ENCODE measurements around the gene TTLL8.
"Not testable (repeated sequence)": the region's sequence is repeated elsewhere in the genome, so short reads cannot be mapped to it uniquely, and the experiment has no call there.

Gene TTLL8

DNA sequence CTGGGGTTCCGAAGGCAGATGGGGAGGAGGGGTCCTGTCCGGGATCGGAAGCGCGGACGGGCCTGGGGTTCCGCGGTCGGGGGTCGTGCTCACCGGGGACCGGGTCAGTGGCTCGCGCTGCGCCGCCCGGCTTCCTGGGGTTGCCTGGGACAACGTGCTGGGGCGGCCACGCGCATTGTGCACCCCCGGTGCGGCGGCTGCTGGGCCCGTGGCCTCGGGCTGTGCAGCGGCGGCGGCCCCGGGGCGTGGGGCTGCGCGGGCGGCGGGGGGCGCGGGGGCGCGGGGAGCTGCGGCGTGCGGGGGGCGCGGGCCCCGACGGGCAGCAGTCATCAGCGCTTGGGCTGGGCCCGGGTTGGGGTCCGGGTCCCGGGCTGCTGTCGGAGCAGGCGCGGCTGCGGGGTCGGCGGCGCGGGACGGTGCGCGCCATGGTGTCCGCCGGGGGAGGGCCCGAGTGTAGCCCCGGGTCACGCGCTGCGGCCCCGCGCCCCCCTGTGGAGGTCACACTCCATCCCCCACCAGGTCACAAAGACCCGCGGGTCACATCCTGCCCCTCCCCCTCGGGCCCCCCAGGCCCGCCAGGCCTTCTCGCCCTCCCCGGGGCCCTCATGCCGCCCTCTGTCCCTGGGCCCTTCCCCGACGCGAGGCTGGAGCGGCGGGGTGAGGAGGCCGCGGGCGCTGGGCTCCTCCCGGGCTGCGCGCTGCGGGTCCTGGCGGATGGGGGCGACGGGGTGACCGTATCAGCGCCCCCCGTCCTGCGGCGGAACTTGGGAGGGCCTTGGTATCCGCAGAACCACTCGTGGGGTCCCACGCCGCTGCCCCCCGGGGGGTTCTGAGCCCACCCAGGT lies at the start of gene TTLL8:
TSS of gene TTLL8 (minus strand) at position 238 of the 845 bp plus-strand sequence.
- no peak for DNase-seq

DNA sequence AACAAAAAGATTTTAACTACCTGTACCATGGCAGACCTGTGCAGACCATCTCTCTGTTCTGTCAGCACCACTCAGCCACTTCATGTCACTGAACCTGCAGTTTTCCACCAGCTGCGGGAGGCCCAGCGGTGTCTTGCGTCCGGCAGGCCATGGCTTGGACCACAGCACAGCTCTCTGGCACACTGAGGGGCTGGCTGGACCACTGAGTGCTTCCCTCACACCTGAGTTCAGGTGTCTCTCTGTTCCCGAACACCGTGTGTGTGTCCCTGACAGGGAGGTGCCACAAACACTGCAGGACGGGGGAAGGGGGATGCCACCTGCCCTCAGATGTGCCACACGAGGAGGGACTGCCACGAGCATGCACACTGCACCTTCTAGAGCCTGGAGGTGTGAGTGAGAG lies 49.4 kb upstream of the TTLL8 start:
- DNase-seq, result no peak

DNA sequence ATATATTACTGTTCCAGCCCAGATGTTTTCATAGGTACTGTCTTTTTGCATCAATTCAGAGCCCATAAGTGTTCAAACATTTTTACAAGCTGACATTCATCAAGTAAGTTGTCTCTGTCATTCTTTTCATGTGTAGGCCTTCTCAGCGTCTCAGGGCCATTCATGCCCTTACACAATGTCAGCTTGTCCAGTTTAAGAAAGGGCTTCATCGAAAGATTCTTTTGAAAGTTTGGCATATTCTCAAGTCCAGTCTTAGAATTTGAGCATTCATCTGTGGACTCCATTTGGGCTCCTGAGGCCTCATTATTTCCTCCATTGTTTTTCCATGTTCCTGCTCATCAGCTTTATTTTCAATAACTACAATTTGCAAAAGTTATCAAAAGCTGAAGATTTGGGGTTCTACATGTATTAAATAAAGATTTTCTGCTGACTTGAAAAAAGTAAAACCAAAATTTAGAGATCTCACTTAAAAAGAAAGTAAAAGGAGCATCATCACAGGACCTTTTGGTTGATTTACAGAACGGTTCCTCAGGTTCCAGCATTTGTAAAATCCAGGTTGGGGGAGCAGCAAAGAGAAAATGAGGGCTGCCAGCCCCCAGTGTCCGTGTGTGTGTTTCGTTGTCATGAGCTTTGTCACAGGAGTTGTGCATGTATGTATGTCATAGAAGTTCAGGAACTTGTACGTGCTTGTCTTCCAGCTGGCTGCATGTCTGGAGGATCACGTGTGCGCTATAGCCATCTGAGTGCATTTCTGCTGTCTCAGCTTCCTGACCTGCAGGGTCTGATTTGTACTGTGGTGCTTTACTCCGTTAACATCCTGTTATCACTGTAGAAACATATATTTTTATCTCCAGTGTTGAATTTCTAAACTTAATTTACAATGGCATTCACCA lies 47.4 kb upstream of the TTLL8 start:
- DNase-seq, result no peak

DNA sequence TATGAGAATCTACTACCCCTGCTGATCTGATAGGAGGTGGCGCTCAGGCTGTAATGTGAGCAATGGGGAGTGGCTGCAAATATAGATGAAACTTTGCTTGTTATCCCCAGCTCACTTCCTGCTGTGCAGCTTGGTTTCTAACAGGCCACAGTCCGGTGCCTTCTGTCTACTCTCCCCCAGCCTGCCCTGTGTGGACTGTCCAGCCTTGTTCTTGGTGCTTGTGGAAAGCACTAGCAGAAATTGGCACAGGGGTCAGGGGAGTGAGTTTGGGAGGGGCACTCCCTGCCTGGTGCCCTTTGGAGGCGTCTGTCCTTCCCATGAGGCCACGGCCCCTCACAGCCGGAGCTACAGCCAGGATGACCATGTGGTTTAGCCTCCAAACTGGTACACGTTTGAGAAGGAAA lies 46.0 kb upstream of the TTLL8 start:
- no peak for DNase-seq

GRCh38 chr22:50102946-50103345 lies 44.8 kb upstream of the TTLL8 start:
- no peak for DNase-seq

- DNase-seq, result no peak
Observed at GRCh38 chr22:50101870-50102565, 43.9 kb upstream of the TTLL8 start.

GRCh38 chr22:50098052-50098451 lies 40.0 kb upstream of the TTLL8 start:
- no peak for DNase-seq

DNA sequence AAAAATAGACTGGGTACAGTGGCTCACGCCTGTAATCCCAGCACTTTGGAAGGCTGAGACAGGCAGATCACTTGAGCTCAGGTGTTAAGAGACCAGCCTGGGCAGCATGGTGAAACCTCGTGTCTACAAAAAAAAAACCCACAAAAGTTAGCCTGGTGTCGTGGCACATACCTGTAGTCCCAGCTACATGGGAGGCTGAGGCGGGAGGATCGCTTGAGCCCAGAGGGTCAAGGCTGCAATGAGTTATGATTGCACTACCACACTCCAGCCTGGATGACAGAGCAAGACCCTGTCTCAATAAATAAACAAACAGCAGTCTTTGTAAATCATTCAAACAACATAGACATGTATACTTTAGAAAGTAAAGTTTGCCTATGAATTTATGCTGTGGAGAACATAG lies 34.2 kb upstream of the TTLL8 start:
- no peak for DNase-seq

DNA sequence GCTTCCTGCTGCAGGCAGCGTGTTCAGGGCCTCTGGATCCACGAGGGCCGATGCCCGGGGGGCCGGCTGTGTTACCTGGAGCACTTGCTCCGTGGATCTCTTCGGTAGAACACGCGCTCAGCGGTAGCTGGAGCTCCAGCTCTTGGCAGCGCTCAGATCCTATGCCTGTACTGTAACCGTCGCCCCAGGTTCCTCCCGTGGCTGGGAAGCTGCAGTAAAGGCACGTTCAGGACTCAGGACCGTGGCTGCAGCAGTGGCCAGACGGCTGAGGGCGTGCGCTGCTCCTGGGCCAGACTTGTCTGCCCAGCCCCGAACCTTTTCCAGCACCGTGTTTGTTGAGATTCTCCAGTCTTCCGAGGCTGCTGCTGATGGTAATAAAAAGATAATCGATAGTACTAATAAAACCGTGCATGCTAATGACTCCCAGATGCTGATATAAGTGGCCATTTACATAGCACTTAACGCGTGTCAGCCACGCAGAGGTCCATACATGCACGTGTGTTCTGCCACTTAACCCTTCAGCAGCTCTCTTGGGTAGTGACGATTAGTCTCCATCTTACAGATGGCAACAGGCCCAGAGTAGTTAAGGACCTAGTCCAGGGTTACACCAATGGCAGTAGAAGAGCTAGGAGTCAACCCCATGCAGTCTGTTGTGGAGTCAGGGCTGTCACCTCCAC lies 33.1 kb upstream of the TTLL8 start:
- no peak for DNase-seq

GRCh38 chr22:50090412-50090714 lies 32.3 kb upstream of the TTLL8 start:
- DNase-seq, result no peak

- no peak for DNase-seq
Observed at GRCh38 chr22:50089682-50090411, 31.7 kb upstream of the TTLL8 start, which contains the start of gene MOV10L1. Gene MOV10L1 (plus strand): TSS chr22:50090006. CDS start chr22:50090089, 83 bp downstream.

GRCh38 chr22:50089231-50089630 lies 31.1 kb upstream of the TTLL8 start:
- DNase-seq, result no peak

GRCh38 chr22:50088096-50088495 lies 30.0 kb upstream of the TTLL8 start:
- no peak for DNase-seq

DNA sequence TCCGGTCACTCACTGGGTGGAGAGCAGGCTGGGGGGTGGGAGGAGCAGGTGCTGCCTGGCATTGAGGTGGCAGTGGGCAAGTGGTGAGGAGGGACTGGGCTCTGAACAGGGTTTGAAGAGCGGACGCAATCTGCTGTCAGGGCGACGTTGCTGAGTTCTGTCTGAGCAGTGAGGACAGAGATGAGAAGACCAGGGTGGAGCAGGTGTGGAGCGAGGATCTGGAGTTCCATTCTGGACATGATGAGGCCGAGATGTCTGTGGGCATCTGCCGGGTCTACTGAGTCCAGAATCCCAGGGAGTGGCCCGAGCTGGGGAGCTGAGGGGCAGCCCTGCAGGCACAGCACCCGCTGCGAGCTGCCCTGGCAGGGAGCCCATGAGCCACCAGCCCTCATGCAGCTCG lies 29.5 kb upstream of the TTLL8 start:
- DNase-seq, result no peak

DNA sequence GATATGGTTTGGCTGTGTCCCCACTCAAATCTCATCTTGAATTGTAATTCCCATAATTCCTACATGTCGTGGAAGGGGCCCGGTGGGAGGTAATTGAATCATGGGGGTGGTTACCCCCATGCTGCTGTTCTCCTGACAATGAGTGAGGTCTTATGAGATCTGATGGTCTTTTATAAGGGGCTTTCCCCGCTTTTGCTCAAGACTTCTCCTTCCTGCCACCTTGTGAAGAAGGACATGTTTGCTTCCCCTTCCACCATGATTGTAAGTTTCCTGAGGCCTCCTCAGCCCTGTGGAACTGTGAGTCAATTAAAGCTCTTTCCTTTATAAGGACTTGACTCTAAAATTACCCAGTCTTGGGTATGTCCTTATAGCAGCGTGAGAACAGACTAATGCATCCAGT lies 28.9 kb upstream of the TTLL8 start:
- not testable (repeated sequence) for DNase-seq

DNA sequence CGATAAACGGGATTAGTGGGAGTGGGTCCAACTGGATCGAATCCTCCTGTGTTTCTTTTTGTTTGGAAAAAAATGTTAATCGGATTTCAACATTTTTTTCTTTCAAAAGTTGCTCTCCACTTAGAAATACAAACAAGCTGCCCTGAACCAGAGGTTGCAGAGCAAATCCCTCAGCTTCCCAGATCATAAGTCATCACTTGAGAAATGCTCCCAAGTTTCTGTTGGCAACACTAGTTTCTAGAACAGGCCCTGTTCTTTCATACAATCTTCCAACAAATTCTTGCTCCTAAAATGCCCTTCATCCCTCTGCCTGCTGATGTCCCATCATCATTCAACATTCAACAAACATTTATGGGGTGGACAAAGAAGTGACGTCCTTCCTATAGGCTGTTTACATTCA lies 28.4 kb upstream of the TTLL8 start:
- no peak for DNase-seq

GRCh38 chr22:50085211-50085972 lies 27.3 kb upstream of the TTLL8 start, which contains the start of gene MLC1:
Gene MLC1 (minus strand): TSS chr22:50085426. CDS start chr22:50084902, 524 bp downstream.
- no peak for DNase-seq

DNA sequence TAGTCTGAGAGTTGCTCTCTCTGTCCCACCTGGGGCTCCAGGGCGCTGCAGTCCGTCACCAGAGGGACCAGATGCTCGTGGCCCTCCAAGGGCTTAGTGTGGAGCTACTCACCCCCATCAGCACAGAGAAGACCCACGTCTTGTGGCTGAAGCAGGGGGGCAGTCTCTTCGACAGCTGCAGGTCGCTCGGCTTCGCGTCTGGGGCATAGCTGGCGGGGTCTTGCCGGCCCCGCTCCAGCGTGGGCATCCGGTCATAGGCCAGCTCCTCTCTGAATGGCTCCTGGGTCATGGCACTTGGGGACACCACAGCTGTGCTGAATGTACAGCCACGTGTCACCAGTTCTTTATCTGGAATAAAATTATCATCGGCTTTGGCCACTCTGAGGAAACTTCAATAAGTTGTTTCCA lies 26.5 kb upstream of the TTLL8 start:
- no peak for DNase-seq

GRCh38 chr22:50084080-50084477 lies 26.0 kb upstream of the TTLL8 start:
- no peak for DNase-seq

DNA sequence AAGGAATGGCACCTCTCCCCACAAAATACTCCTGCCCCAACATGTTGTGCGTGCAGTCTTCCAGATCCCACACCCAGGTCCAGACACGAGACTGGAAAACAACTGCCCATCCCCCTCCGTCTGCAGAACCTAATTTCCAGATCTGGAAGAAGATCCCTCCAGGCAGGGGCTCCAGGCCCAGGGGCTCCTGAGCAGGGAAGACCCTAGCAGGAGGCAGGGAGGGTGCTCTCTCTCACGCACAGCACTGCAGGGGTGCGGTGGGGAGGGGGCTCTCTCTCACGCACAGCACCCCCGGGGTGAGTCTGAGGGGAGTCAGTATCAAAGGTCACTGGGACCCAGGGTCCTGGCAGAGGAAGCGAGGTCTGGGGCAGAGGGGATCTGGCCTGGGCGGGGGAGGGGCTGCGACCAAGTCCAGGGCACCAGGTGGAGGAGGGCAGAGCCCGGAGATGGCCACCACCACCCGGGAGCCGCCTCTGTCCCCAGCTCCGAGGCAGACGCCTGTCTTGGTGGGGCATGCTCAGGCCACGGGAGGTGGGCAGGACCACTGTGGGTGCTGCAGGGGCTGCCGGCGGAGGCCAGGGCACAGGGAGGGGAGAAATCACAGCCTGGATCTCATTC lies 25.5 kb upstream of the TTLL8 start:
- DNase-seq, result no peak

DNA sequence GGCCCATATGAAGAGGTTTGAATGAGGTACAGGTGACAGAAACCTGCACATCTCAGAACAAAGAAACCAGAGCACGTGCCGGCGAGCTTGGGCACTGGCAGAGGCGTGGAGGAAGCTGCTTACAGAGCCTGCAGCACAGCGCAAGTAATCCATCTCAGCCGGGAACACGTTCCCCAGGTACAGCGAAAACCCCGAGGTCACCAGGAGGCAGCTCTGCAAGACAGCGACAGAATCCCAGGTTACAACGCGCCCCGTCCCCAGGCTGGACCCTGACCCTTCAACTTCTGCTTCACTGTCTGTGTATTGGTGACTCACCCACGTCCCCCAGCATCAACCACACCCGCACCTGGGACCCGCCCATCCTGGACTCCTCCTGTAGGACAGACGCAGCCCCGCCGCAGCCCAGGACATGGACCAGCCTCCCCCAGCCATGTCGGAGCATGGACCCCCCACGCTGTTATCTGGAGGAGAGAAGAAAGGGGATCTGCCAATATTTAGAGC lies 24.9 kb upstream of the TTLL8 start:
- DNase-seq, result no peak

All from NCI-H1417 treated with DMSO at 0.1 percent for 48 hours (cell line).